Activated T-cell treated with anti-CD3 and anti-CD28 coated beads for 4 hours (primary cell): ENCODE results near the gene POC1B.

Experiments
- DNase-seq: peaks from one replicate; pipeline ENCODE4 v3.0.0-alpha.2; 2020

The POC1B gene

GRCh38 chr12:89525824-89526770, at the start of gene POC1B:
TSS of gene POC1B (minus strand) at chr12:89526047. CDS start at chr12:89525895, 152 bp downstream.
- peak; percentile 49 for DNase-seq

GRCh38 chr12:89575374-89575773, 49.5 kb upstream of the POC1B start:
- DNase-seq: no peak

- DNase-seq: no peak
These were observed 48.9 kb upstream of the POC1B start for GRCh38 chr12:89574736-89575208.

GRCh38 chr12:89573051-89573810, 47.4 kb upstream of the POC1B start:
- no peak for DNase-seq

GRCh38 chr12:89571491-89572195, 45.8 kb upstream of the POC1B start:
- DNase-seq: no peak

GRCh38 chr12:89568484-89568883, 42.6 kb upstream of the POC1B start:
- DNase-seq: no peak

GRCh38 chr12:89567691-89568239, 41.9 kb upstream of the POC1B start:
- no peak for DNase-seq

GRCh38 chr12:89566615-89567014, 40.8 kb upstream of the POC1B start:
- no peak for DNase-seq

- DNase-seq: no peak
These were observed 39.2 kb upstream of the POC1B start for GRCh38 chr12:89565002-89565401.

GRCh38 chr12:89559753-89560152, 33.9 kb upstream of the POC1B start:
- DNase-seq: no peak

GRCh38 chr12:89556976-89557375, 31.1 kb upstream of the POC1B start:
- DNase-seq: no peak

- DNase-seq: no peak
These were observed 26.5 kb upstream of the POC1B start for GRCh38 chr12:89552376-89552775.

- DNase-seq: no peak
These were observed 25.9 kb upstream of the POC1B start for GRCh38 chr12:89551747-89552146.

GRCh38 chr12:89547101-89547500, 21.3 kb upstream of the POC1B start:
- DNase-seq: no peak

- no peak for DNase-seq
These were observed 20.3 kb upstream of the POC1B start for GRCh38 chr12:89546151-89546550.

GRCh38 chr12:89544681-89545184, 18.9 kb upstream of the POC1B start:
- DNase-seq: no peak

- DNase-seq: no peak
These were observed 18.2 kb upstream of the POC1B start for GRCh38 chr12:89544022-89544421.

GRCh38 chr12:89542912-89543592, 17.2 kb upstream of the POC1B start:
- peak; percentile 54 for DNase-seq

- DNase-seq: no peak
These were observed 16.4 kb upstream of the POC1B start for GRCh38 chr12:89542236-89542635.

GRCh38 chr12:89540586-89540985, 14.7 kb upstream of the POC1B start:
- no peak for DNase-seq

- no peak for DNase-seq
These were observed 13.8 kb upstream of the POC1B start for GRCh38 chr12:89539426-89540223.
